HL-60 (cell line): ENCODE results near the gene UBQLN4.

Experiments
- DNase-seq, 2 experiments: peaks; one replicate each; pipeline ENCODE4 v3.0.0-alpha.2; 2010 to 2020; ENCODE audit warnings: low read depth in 1 of 2, low spot score in 1 of 2
- H3K27ac ChIP-seq: fragments of 250-450 bp; sonication (Bioruptor Pico); replicated peaks from 2 replicates; pipeline ENCODE4 v1.5.1; 2020; ENCODE audit warnings: mild to moderate bottlenecking, moderate library complexity
- H3K27me3 ChIP-seq: fragments of 250-450 bp; sonication (Bioruptor Pico); 2 replicates; pipeline ENCODE4 v1.5.1; 2021; ENCODE audit warnings: mild to moderate bottlenecking, moderate library complexity; ENCODE audit not compliant: insufficient read depth, poor library complexity, severe bottlenecking
- H3K4me3 ChIP-seq: replicated peaks from 2 replicates; pipeline ENCODE4 v1.5.1; 2011; ENCODE audit warnings: mild to moderate bottlenecking, control low read depth, low read length; ENCODE audit not compliant: insufficient read depth
- CTCF ChIP-seq: IDR thresholded peaks from one replicate; pipeline ENCODE4 v1.5.1; 2011; ENCODE audit warnings: low read length, control low read depth, inconsistent platforms; ENCODE audit not compliant: insufficient read depth
- GABPA ChIP-seq: IDR thresholded peaks from 2 replicates; pipeline ENCODE4 v1.6.1; 2012; ENCODE audit warnings: low read depth
- POLR2AphosphoS5 ChIP-seq: IDR thresholded peaks from 2 replicates; pipeline ENCODE4 v1.6.1; 2012; ENCODE audit warnings: low read depth
- REST ChIP-seq: IDR thresholded peaks from 2 replicates; pipeline ENCODE4 v1.6.1; 2012; ENCODE audit warnings: low read depth; ENCODE audit not compliant: insufficient replicate concordance
- SPI1 ChIP-seq: IDR thresholded peaks from 2 replicates; pipeline ENCODE4 v1.6.1; 2012; ENCODE audit warnings: low read depth, mild to moderate bottlenecking, borderline replicate concordance

The UBQLN4 gene

DNA sequence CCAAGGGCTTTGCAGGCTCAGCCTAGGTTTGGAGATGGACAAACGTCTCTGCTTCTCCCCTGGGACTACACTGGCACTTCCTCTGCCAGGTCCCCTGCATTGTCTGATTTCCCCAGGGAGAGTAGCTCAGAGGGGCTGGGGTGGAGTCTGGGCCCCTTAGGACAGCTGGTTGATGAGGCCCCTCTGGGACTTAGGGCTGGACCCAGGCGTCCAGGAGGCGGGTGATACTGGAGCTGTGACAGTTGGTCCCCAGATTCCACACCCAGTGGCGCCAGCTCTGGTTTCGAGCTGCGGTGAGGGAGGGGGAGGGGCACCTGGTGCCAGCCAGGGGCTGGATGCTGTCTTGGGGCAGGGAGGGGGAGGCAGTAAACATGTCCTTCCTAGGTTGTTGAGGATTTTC lies 36.1 kb upstream of the UBQLN4 start:
- peak in 1 of 2 experiments; percentile 47 for DNase-seq
- H3K27ac ChIP-seq = peak overlapping the region; percentile 53

DNA sequence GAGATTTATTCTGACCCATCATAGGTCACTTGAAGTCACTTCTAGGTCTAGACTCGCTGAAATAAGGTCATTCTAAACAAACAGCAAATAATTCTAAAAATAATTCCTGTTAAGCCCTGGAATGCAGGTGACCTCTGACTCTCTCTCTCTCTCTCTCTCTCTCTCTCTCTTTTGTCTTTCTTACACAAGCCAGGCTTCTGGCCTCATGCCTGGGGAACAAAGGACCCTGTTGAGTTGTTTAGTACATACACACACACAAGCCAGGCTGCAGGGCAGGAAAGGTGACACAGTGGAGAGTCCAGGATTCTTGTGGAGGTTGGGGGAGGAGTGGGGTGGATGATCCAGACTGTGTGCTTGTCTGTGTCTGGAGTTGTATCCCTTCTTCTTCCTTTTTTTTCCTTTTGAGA lies 32.7 kb upstream of the UBQLN4 start:
- peaks cover 3% of the 10 kb centered on the region for H3K27me3 ChIP-seq
- no peak overlapping the region for H3K27ac ChIP-seq
- TF ChIP-seq SPI1 (no peak), REST (no peak), POLR2AphosphoS5 (no peak), GABPA (no peak), CTCF (no peak)
- H3K4me3 ChIP-seq = no peak overlapping the region
- DNase-seq = no peak

More for the DNA sequence above, 36.1 kb upstream of the UBQLN4 start:
- Histone ChIP-seq H3K27me3 (no peaks in the 10 kb centered on the region), H3K4me3 (no peak overlapping the region)
- TF ChIP-seq GABPA (no peak), SPI1 (peak; percentile 69), POLR2AphosphoS5 (no peak)

- H3K27ac ChIP-seq = no peak overlapping the region
- TF ChIP-seq REST = no peak
- TF ChIP-seq POLR2AphosphoS5 = no peak
- no peak for TF ChIP-seq CTCF
- H3K4me3 ChIP-seq = no peak overlapping the region
- no peak for DNase-seq
- peaks cover 10% of the 10 kb centered on the region for H3K27me3 ChIP-seq
Observed at GRCh38 chr1:156083800-156084790, 30.5 kb upstream of the UBQLN4 start.

GRCh38 chr1:156082309-156083091 lies 28.9 kb upstream of the UBQLN4 start, which contains the start of gene MEX3A:
MEX3A (minus strand) TSS chr1:156082465; CDS start chr1:156081998, 467 bp downstream.
- peak in 1 of 2 experiments; percentile 60 for DNase-seq
- Histone ChIP-seq H3K27ac (no peak within 1 kb of the TSS), H3K4me3 (peak within 1 kb of the TSS; percentile 85), H3K27me3 (peaks cover 10% of the 10 kb centered on the region)
- TF ChIP-seq CTCF (no peak), SPI1 (no peak), REST (no peak), POLR2AphosphoS5 (no peak), GABPA (no peak)
